HCT116 (cell line): ENCODE results near the gene ELAVL2. TPM values are rescaled to one million over a fixed set of nuclear protein-coding genes. Genes with fewer than 3 reads are reported as not detected.

Source experiments
- ATAC-seq: fragments of 200-7000 bp; cut with Tn5 transposase; 2 replicates; pipeline ENCODE4 v1.9.1; 2020; ENCODE audit warnings: mild to moderate bottlenecking, moderate library complexity
- BruUV-seq: library from RNA; stranded (reverse); fragments of 400-500 nt; replicated peaks from 2 replicates; lab custom pipeline; 2021; lab: Mats Ljungman, UMichigan
- CTCF ChIA-PET: fragments of 300-600 bp; sonication (Branson Sonifier 250); formaldehyde crosslinking; loops from one replicate; lab custom pipeline; 2021; ENCODE audit warnings: antibody characterized with exemption; lab: Charles Lee
- POLR2A ChIA-PET: fragments of 300-600, 350-600 bp; sonication (Branson Sonifier 250); formaldehyde crosslinking; loops from one replicate; lab custom pipeline; 2021; ENCODE audit warnings: antibody characterized with exemption; lab: Charles Lee
- RAD21 ChIA-PET, 2 experiments: fragments of 300-600 bp; sonication (Branson Sonifier 250); formaldehyde crosslinking; loops; one replicate each; lab custom pipeline; 2023; ENCODE audit warnings: low total read pairs in 2 of 2; ENCODE audit not compliant: uncharacterized antibody in 2 of 2, unreplicated experiment in 2 of 2, low non-redundant PET in 1 of 2; lab: Charles Lee
- DNase-seq: peaks from one replicate; pipeline ENCODE4 v3.0.0-alpha.2; 2010; ENCODE audit warnings: low read depth, low spot score
- H2AFZ ChIP-seq: fragments of 200-600 bp; shearing (Covaris generic), sonication (generic); 2 replicates; pipeline ENCODE4 v1.6.1; 2017; ENCODE audit warnings: low read depth, mixed run types, mixed read lengths, antibody characterized with exemption, low read length; ENCODE audit not compliant: poor library complexity, severe bottlenecking
- H3K27ac ChIP-seq: 2 replicates; pipeline ENCODE4 v1.5.1; 2012; ENCODE audit warnings: low read depth, low read length
- H3K27me3 ChIP-seq: fragments of 200-600 bp; sonication (generic); 2 replicates; pipeline ENCODE4 v1.6.1; 2016; ENCODE audit warnings: mixed run types, low read length, mixed read lengths; ENCODE audit not compliant: insufficient read depth
- H3K36me3 ChIP-seq, 2 experiments: fragments of 200-500 bp in 1 of 2; fragments of 200-600 bp in 1 of 2; sonication (Bioruptor generic) in 1 of 2; sonication (generic) in 1 of 2; 2 replicates each; pipeline versions ENCODE4 v1.5.1 to v1.6.1; 2014 to 2016; ENCODE audit warnings: low read length in 2 of 2, inconsistent platforms in 1 of 2, mixed read lengths in 1 of 2, mixed run types in 1 of 2; ENCODE audit not compliant: insufficient read depth in 2 of 2, control insufficient read depth in 1 of 2
- H3K4me1 ChIP-seq, 2 experiments: fragments of 200-600 bp in 1 of 2; sonication (generic) in 1 of 2; 2 replicates each; pipeline versions ENCODE4 v1.5.1 to v1.6.1; 2012 to 2017; ENCODE audit warnings: low read length in 2 of 2, inconsistent platforms in 1 of 2, mild to moderate bottlenecking in 1 of 2, mixed read lengths in 1 of 2, mixed run types in 1 of 2, moderate library complexity in 1 of 2; ENCODE audit not compliant: insufficient read depth in 2 of 2, control insufficient read depth in 1 of 2
- H3K4me2 ChIP-seq: fragments of 200-600 bp; sonication (generic); 2 replicates; pipeline ENCODE4 v1.6.1; 2017; ENCODE audit warnings: mixed run types, low read length, mixed read lengths
- H3K4me3 ChIP-seq, 2 experiments: fragments of 200-600 bp in 1 of 2; sonication (generic) in 1 of 2; replicated peaks in 1 of 2; 2 replicates each; pipeline ENCODE4 v1.5.1; 2011 to 2016; ENCODE audit warnings: low read length in 2 of 2, control low read depth in 1 of 2, low read depth in 1 of 2, mild to moderate bottlenecking in 1 of 2, mixed read lengths in 1 of 2, mixed run types in 1 of 2
- H3K79me2 ChIP-seq: fragments of 200-600 bp; sonication (generic); 2 replicates; pipeline ENCODE4 v1.6.1; 2017; ENCODE audit warnings: mild to moderate bottlenecking, mixed run types, low read length, moderate library complexity, mixed read lengths; ENCODE audit not compliant: insufficient read depth
- H3K9ac ChIP-seq: fragments of 200-600 bp; sonication (generic); 2 replicates; pipeline ENCODE4 v1.6.1; 2016; ENCODE audit warnings: low read length, mixed read lengths
- H3K9me2 ChIP-seq: fragments of 200-600 bp; sonication (generic), shearing (Covaris generic); 2 replicates; pipeline ENCODE4 v1.6.1; 2017; ENCODE audit warnings: mixed run types, mild to moderate bottlenecking, moderate library complexity; ENCODE audit not compliant: insufficient read depth
- H3K9me3 ChIP-seq, 2 experiments: fragments of 200-500 bp in 1 of 2; fragments of 200-600 bp in 1 of 2; sonication (Bioruptor generic) in 1 of 2; sonication (generic) in 1 of 2; 2 replicates each; pipeline ENCODE4 v1.6.1; 2014 to 2017; ENCODE audit warnings: low read length in 2 of 2, mixed read lengths in 2 of 2, inconsistent platforms in 1 of 2, low read depth in 1 of 2, mild to moderate bottlenecking in 1 of 2, mixed run types in 1 of 2, moderate library complexity in 1 of 2; ENCODE audit not compliant: control insufficient read depth in 1 of 2, insufficient read depth in 1 of 2
- H4K20me1 ChIP-seq: fragments of 200-600 bp; sonication (generic), shearing (Covaris generic); 2 replicates; pipeline ENCODE4 v1.6.1; 2017; ENCODE audit warnings: mixed run types, mild to moderate bottlenecking, moderate library complexity; ENCODE audit not compliant: insufficient read depth
- ATF3 ChIP-seq: IDR thresholded peaks from 2 replicates; pipeline ENCODE4 v1.6.1; 2012
- CBX3 ChIP-seq: IDR thresholded peaks from 2 replicates; pipeline ENCODE4 v1.6.1; 2012; ENCODE audit warnings: low read depth
- CTCF ChIP-seq, 3 experiments: fragments of 200-600 bp in 1 of 3; sonication (generic) in 1 of 3; IDR thresholded peaks in 2 of 3; conservative IDR thresholded peaks in 1 of 3; 2 replicates each; pipeline ENCODE4 v1.5.1; 2012 to 2017; ENCODE audit warnings: low read depth in 2 of 3, low read length in 2 of 3, antibody characterized with exemption in 1 of 3, borderline replicate concordance in 1 of 3, control low read depth in 1 of 3, mild to moderate bottlenecking in 1 of 3, mixed read lengths in 1 of 3, mixed run types in 1 of 3, moderate library complexity in 1 of 3; ENCODE audit not compliant: insufficient read depth in 1 of 3
- FOSL1 ChIP-seq: IDR thresholded peaks from 2 replicates; pipeline ENCODE4 v1.6.1; 2012; ENCODE audit warnings: low read depth
- JUND ChIP-seq: IDR thresholded peaks from 2 replicates; pipeline ENCODE4 v1.6.1; 2012
- REST ChIP-seq: IDR thresholded peaks from 2 replicates; pipeline ENCODE4 v1.6.1; 2012; ENCODE audit warnings: low read depth
- SP1 ChIP-seq: IDR thresholded peaks from 2 replicates; pipeline ENCODE4 v1.6.1; 2012; ENCODE audit warnings: low read depth
- ZFX ChIP-seq: fragments of 450-650 bp; IDR thresholded peaks from 2 replicates; pipeline ENCODE4 v1.6.1; 2017
- intact Hi-C: fragments of 100-400 bp; cut with micrococcal nuclease; formaldehyde crosslinking; loops from 2 replicates; pipeline ENCODE4 v1.10.0; 2022
- total RNA-seq: library from RNA; stranded (reverse); gene quantifications from one replicate; pipeline ENCODE4 v1.2.1, GENCODE V29; 2021; ENCODE audit not compliant: unreplicated experiment

Gene ELAVL2
- total RNA-seq, 1 experiment from 2014 or later, result not detected

GRCh38 chr9:23790351-23791260, 35.4 kb downstream of the ELAVL2 start:
- ChIA-PET CTCF (no interaction called here), POLR2A (no interaction called here), RAD21 (no interaction called here)
- no peak overlapping the region for H3K9ac ChIP-seq
- H3K4me3 ChIP-seq, result no peak overlapping the region
- H2AFZ ChIP-seq, result no peak overlapping the region
- H3K4me1 ChIP-seq, result no peaks in the 10 kb centered on the region
- no peaks in the 10 kb centered on the region for H3K27me3 ChIP-seq
- intact Hi-C loops, result no loop called here
- H3K4me2 ChIP-seq, result no peak overlapping the region
- peaks cover 14 to 17% of the 10 kb centered on the region in 2 experiments; a peak in 2 of 4 replicates for H3K9me3 ChIP-seq
- no peak overlapping the region for H3K27ac ChIP-seq
- DNase-seq, result no peak
- H3K79me2 ChIP-seq, result no peaks in the 10 kb centered on the region
- BruUV-seq, result no TSS peak
- TF ChIP-seq ATF3, result no peak
- no peak for TF ChIP-seq SP1
- TF ChIP-seq REST, result no peak
- no peak for TF ChIP-seq JUND
- TF ChIP-seq FOSL1, result no peak
- no peak for TF ChIP-seq CTCF (IDR thresholded peaks at IDR 0.05 in 2 of 3, conservative IDR thresholded peaks at IDR 0.05 in 1 of 3; ENCODE audit: borderline replicate concordance in 1 of 3, insufficient read depth in 1 of 3, low read depth in 2 of 3, low read length in 2 of 3)
- no peak for TF ChIP-seq CBX3
- no peak for TF ChIP-seq ZFX
- no peaks in the 10 kb centered on the region for H4K20me1 ChIP-seq
- no peaks in the 10 kb centered on the region for H3K9me2 ChIP-seq
- ATAC-seq, result no peak
- H3K36me3 ChIP-seq, result no peaks in the 10 kb centered on the region
